ENCODE results near the gene PHTF1.

- no peak for TF ChIP-seq POLR2A (IDR thresholded peaks at IDR 0.05)
- TF ChIP-seq POLR2AphosphoS5 (IDR thresholded peaks at IDR 0.05), result no peak
Observed at GRCh38 chr1:113788802-113789201, 29.5 kb upstream of the PHTF1 start.

Data from prostate gland (tissue), 1 donor.